IMR-90 (cell line): Measurements from ENCODE around the gene TACC2. TPM values are rescaled to one million over a fixed set of nuclear protein-coding genes. Genes with fewer than 3 reads are reported as not detected.

ENCODE experiments used
- ATAC-seq: fragments of 200-7000 bp; cut with Tn5 transposase; 2 replicates; pipeline ENCODE4 v1.9.1; 2020; ENCODE audit warnings: low read depth, mild to moderate bottlenecking, moderate library complexity
- BruUV-seq: library from RNA; stranded (reverse); fragments of 400-500 nt; replicated peaks from 2 replicates; lab custom pipeline; 2021; lab: Mats Ljungman, UMichigan
- CTCF ChIA-PET: fragments of 300-600 bp; formaldehyde crosslinking; extraction: SDS; loops from one replicate; lab custom pipeline; 2021; ENCODE audit warnings: antibody characterized with exemption; lab: Yijun Ruan, JAX
- POLR2A ChIA-PET: fragments of 300-600 bp; sonication (Branson Sonifier 250); formaldehyde crosslinking; loops from one replicate; lab custom pipeline; 2022; ENCODE audit warnings: antibody characterized with exemption; ENCODE audit not compliant: unreplicated experiment; lab: Charles Lee
- DNase-seq: peaks from one replicate; pipeline ENCODE4 v3.0.0; 2013
- H2AFZ ChIP-seq: replicated peaks from 2 replicates; pipeline ENCODE3; 2013; ENCODE audit warnings: low read length, mild to moderate bottlenecking; ENCODE audit not compliant: poor library complexity
- H2AK5ac ChIP-seq: 2 replicates; pipeline ENCODE4 v1.6.1; 2013; ENCODE audit warnings: low read depth, low read length, inconsistent platforms
- H2AK9ac ChIP-seq: replicated peaks from 2 replicates; pipeline ENCODE3; 2013; ENCODE audit warnings: mild to moderate bottlenecking, low read depth, low read length, moderate library complexity; ENCODE audit not compliant: poor library complexity
- H2BK120ac ChIP-seq: 2 replicates; pipeline ENCODE4 v1.6.1; 2013; ENCODE audit warnings: low read depth, low read length, inconsistent platforms
- H2BK15ac ChIP-seq: 3 replicates; pipeline ENCODE4 v1.6.1; 2013; ENCODE audit warnings: low read depth, low read length, inconsistent platforms
- H2BK20ac ChIP-seq: 2 replicates; pipeline ENCODE4 v1.6.1; 2013; ENCODE audit warnings: low read depth, mild to moderate bottlenecking, inconsistent platforms, low read length, moderate library complexity
- H2BK5ac ChIP-seq: 2 replicates; pipeline ENCODE4 v1.6.1; 2013; ENCODE audit warnings: mild to moderate bottlenecking, low read depth, low read length, inconsistent platforms; ENCODE audit not compliant: poor library complexity, severe bottlenecking
- H3K14ac ChIP-seq: replicated peaks from 2 replicates; pipeline ENCODE4 v1.6.1; 2013; ENCODE audit warnings: low read depth, low read length, inconsistent platforms
- H3K18ac ChIP-seq: 2 replicates; pipeline ENCODE4 v1.6.1; 2013; ENCODE audit warnings: low read depth, low read length, control low read depth
- H3K23ac ChIP-seq: 2 replicates; pipeline ENCODE4 v1.6.1; 2013; ENCODE audit warnings: low read depth, low read length, inconsistent platforms
- H3K27ac ChIP-seq: 2 replicates; pipeline ENCODE4 v1.5.1; 2013; ENCODE audit warnings: mild to moderate bottlenecking, control low read depth, low read length; ENCODE audit not compliant: insufficient read depth
- H3K27me3 ChIP-seq: 2 replicates; pipeline ENCODE4 v1.6.1; 2013; ENCODE audit warnings: low read length; ENCODE audit not compliant: control insufficient read depth, insufficient read depth
- H3K36me3 ChIP-seq: 2 replicates; pipeline ENCODE4 v1.6.1; 2013; ENCODE audit warnings: low read length, mixed read lengths; ENCODE audit not compliant: control insufficient read depth, insufficient read depth
- H3K4ac ChIP-seq: 2 replicates; pipeline ENCODE4 v1.6.1; 2013; ENCODE audit warnings: low read depth, low read length, inconsistent platforms
- H3K4me1 ChIP-seq: 2 replicates; pipeline ENCODE4 v1.6.1; 2013; ENCODE audit warnings: low read length, mixed read lengths; ENCODE audit not compliant: control insufficient read depth, insufficient read depth
- H3K4me2 ChIP-seq: 2 replicates; pipeline ENCODE4 v1.6.1; 2013; ENCODE audit warnings: low read depth, mild to moderate bottlenecking, control low read depth, low read length, moderate library complexity
- H3K4me3 ChIP-seq: 2 replicates; pipeline ENCODE4 v1.5.1; 2013; ENCODE audit warnings: low read depth, mild to moderate bottlenecking, control low read depth, low read length, moderate library complexity; ENCODE audit not compliant: insufficient read depth
- H3K56ac ChIP-seq: 2 replicates; pipeline ENCODE4 v1.6.1; 2013; ENCODE audit warnings: low read length, inconsistent platforms; ENCODE audit not compliant: insufficient read depth; ENCODE audit errors: extremely low read depth
- H3K79me1 ChIP-seq, 2 experiments: 2 replicates each; pipeline ENCODE4 v1.6.1; 2013; ENCODE audit warnings: low read length in 2 of 2, inconsistent platforms in 1 of 2, low read depth in 1 of 2
- H3K9ac ChIP-seq: 2 replicates; pipeline ENCODE4 v1.6.1; 2013; ENCODE audit warnings: low read depth, low read length, control low read depth
- H3K9me1 ChIP-seq: 2 replicates; pipeline ENCODE4 v1.6.1; 2013; ENCODE audit warnings: low read length, inconsistent platforms; ENCODE audit not compliant: insufficient read depth
- H3K9me3 ChIP-seq: 2 replicates; pipeline ENCODE4 v1.6.1; 2013; ENCODE audit warnings: low read length; ENCODE audit not compliant: control insufficient read depth, insufficient read depth
- H4K20me1 ChIP-seq: 2 replicates; pipeline ENCODE4 v1.6.1; 2013; ENCODE audit warnings: low read length, inconsistent platforms; ENCODE audit not compliant: insufficient read depth
- H4K5ac ChIP-seq: 2 replicates; pipeline ENCODE4 v1.6.1; 2013; ENCODE audit warnings: mild to moderate bottlenecking, low read depth, low read length, control low read depth
- H4K8ac ChIP-seq, 2 experiments: 2 replicates each; pipeline ENCODE4 v1.6.1; 2013; ENCODE audit warnings: low read depth in 2 of 2, low read length in 2 of 2, control low read depth in 1 of 2, inconsistent platforms in 1 of 2
- H4K91ac ChIP-seq: 2 replicates; pipeline ENCODE4 v1.6.1; 2013; ENCODE audit warnings: low read depth, low read length, inconsistent platforms; ENCODE audit not compliant: insufficient read depth
- BHLHE40 ChIP-seq: fragments of 150-350 bp; IDR thresholded peaks from 2 replicates; pipeline ENCODE4 v1.6.1; 2016; ENCODE audit warnings: mild to moderate bottlenecking, low read depth, low read length
- CEBPB ChIP-seq: IDR thresholded peaks from 2 replicates; pipeline ENCODE4 v1.6.1; 2012; ENCODE audit warnings: low read depth, low read length, improper control_type of control experiment
- CHD1 ChIP-seq: IDR thresholded peaks from 2 replicates; pipeline ENCODE4 v1.6.1; 2012; ENCODE audit warnings: low read depth, low read length, improper control_type of control experiment
- CTCF ChIP-seq: conservative IDR thresholded peaks from 2 replicates; pipeline ENCODE4 v1.5.1; 2012; ENCODE audit warnings: mild to moderate bottlenecking, low read depth, low read length, improper control_type of control experiment
- ELK1 ChIP-seq: fragments of 150-350 bp; IDR thresholded peaks from 2 replicates; pipeline ENCODE4 v1.6.1; 2016; ENCODE audit warnings: low read depth, mild to moderate bottlenecking, low read length, moderate library complexity, borderline replicate concordance
- FOS ChIP-seq: fragments of 150-350 bp; IDR thresholded peaks from 2 replicates; pipeline ENCODE4 v1.6.1; 2016; ENCODE audit warnings: low read depth, low read length
- MAFK ChIP-seq: IDR thresholded peaks from 2 replicates; pipeline ENCODE4 v1.6.1; 2012; ENCODE audit warnings: low read depth, low read length, improper control_type of control experiment
- MAZ ChIP-seq: IDR thresholded peaks from 2 replicates; pipeline ENCODE4 v1.6.1; 2012; ENCODE audit warnings: low read depth, mild to moderate bottlenecking, low read length, improper control_type of control experiment, moderate library complexity, borderline replicate concordance
- MXI1 ChIP-seq: IDR thresholded peaks from 2 replicates; pipeline ENCODE4 v1.6.1; 2012; ENCODE audit warnings: low read depth, mild to moderate bottlenecking, low read length, moderate library complexity, borderline replicate concordance
- NFE2L2 ChIP-seq: fragments of 150-350 bp; IDR thresholded peaks from 2 replicates; pipeline ENCODE4 v1.6.1; 2016; ENCODE audit warnings: low read depth, mild to moderate bottlenecking, low read length
- POLR2A ChIP-seq: IDR thresholded peaks from 2 replicates; pipeline ENCODE4 v1.6.1; 2012; ENCODE audit warnings: mild to moderate bottlenecking, low read depth, low read length
- RAD21 ChIP-seq: IDR thresholded peaks from 2 replicates; pipeline ENCODE4 v1.6.1; 2012; ENCODE audit warnings: low read length, improper control_type of control experiment
- RCOR1 ChIP-seq: IDR thresholded peaks from 2 replicates; pipeline ENCODE4 v1.6.1; 2012; ENCODE audit warnings: mild to moderate bottlenecking, low read length, improper control_type of control experiment; ENCODE audit not compliant: insufficient replicate concordance
- RFX5 ChIP-seq: IDR thresholded peaks from 2 replicates; pipeline ENCODE4 v1.8.0; 2012; ENCODE audit warnings: low read depth, mild to moderate bottlenecking, low read length, moderate library complexity
- SMC3 ChIP-seq: fragments of 150-350 bp; IDR thresholded peaks from 2 replicates; pipeline ENCODE4 v1.6.1; 2016; ENCODE audit warnings: low read depth, mild to moderate bottlenecking, antibody characterized with exemption, low read length, moderate library complexity
- USF2 ChIP-seq: fragments of 150-350 bp; IDR thresholded peaks from 2 replicates; pipeline ENCODE4 v1.6.1; 2017; ENCODE audit warnings: mild to moderate bottlenecking, antibody characterized with exemption, low read length, low read depth
- WGBS, 2 experiments: methylation state at CpG; one replicate each; pipeline versions ENCODE4 v1.1.5 to v1.1.7; 2013; ENCODE audit warnings: missing lambda C conversion rate in 2 of 2; ENCODE audit not compliant: insufficient read length in 1 of 2; ENCODE audit errors: extremely low coverage in 2 of 2; 5-methylcytosine and 5-hydroxymethylcytosine counted together
- dilution Hi-C: fragments of 300-500 bp; cut with HindIII; formaldehyde crosslinking; loops from one replicate; pipeline ENCODE4 v1.14.3; 2018; ENCODE audit warnings: low sequenced_read_pairs; ENCODE audit not compliant: unreplicated experiment
- in situ Hi-C: fragments of 300-500 bp; cut with MboI; formaldehyde crosslinking; loops from 3 replicates; pipeline ENCODE4 v1.14.3; 2019; ENCODE audit warnings: low sequenced_read_pairs, inconsistent platforms, mixed read lengths
- intact Hi-C: fragments of 100-400 bp; cut with micrococcal nuclease; formaldehyde crosslinking; loops from 2 replicates; pipeline ENCODE4 v1.10.0; 2022
- polyA plus RNA-seq, 3 experiments: library from polyadenylated mRNA; depleted of rRNA; stranded (reverse); fragments of >200 nt; gene quantifications; 2 replicates each; pipeline ENCODE4 v1.2.3, GENCODE V29; 2012; ENCODE audit warnings: low replicate concordance in 1 of 3
- total RNA-seq: library from RNA; depleted of rRNA; stranded (reverse); fragments of >200 nt; gene quantifications from 2 replicates; pipeline ENCODE4 v1.2.3, GENCODE V29; 2012

TACC2 gene
- total and polyA plus RNA-seq, 2 of the 4 experiments (the other 2 are of a cell fraction) = 2.9 to 15.4 TPM

GRCh38 chr10:122093076-122093475, 104.1 kb downstream of the TACC2 start:
- dilution Hi-C loops = no loop called here

More at GRCh38 chr10:122093076-122093475, 104.1 kb downstream of the TACC2 start:
- Histone ChIP-seq H4K8ac (no peak overlapping the region), H3K4me2 (no peak overlapping the region), H3K4me1 (no peaks in the 10 kb centered on the region), H3K79me1 (no peaks in the 10 kb centered on the region), H2BK15ac (no peak overlapping the region), H3K23ac (no peak overlapping the region), H4K20me1 (no peaks in the 10 kb centered on the region), H2AK9ac (no peak overlapping the region), H3K9me1 (no peaks in the 10 kb centered on the region), H3K9ac (no peak overlapping the region), H2BK20ac (no peak overlapping the region), H2AK5ac (no peak overlapping the region), H3K27ac (no peak overlapping the region), H3K56ac (no peak overlapping the region), H3K9me3 (no peaks in the 10 kb centered on the region; the same call in 1 of the 2 replicates), H3K18ac (no peak overlapping the region), H3K14ac (no peak overlapping the region), H2BK120ac (no peak overlapping the region), H2AFZ (no peak overlapping the region), H3K4me3 (no peak overlapping the region), H4K5ac (no peak overlapping the region), H3K27me3 (peaks cover 28% of the 10 kb centered on the region), H3K4ac (no peak overlapping the region), H3K36me3 (no peaks in the 10 kb centered on the region), H2BK5ac (no peak overlapping the region), H4K91ac (no peak overlapping the region)
- DNase-seq = no peak
- no TSS peak for BruUV-seq
- TF ChIP-seq POLR2A (no peak), BHLHE40 (no peak), RFX5 (no peak), FOS (no peak), CHD1 (no peak), MAFK (no peak), MAZ (no peak), USF2 (no peak), CEBPB (no peak), RCOR1 (no peak), NFE2L2 (no peak), CTCF (no peak), ELK1 (no peak), MXI1 (no peak), RAD21 (no peak), SMC3 (no peak)
- ATAC-seq = no peak
- ChIA-PET POLR2A (no interaction called here), CTCF (interaction anchor here (1.0 to 1.2 kb wide), 2 partner anchors 9 to 20 kb away, joined by 3 read pairs; no protein-coding TSS in a partner anchor)
- in situ Hi-C loops = no loop called here
- no CpG with 5 or more reads among the region's 3 CpGs for WGBS, 2 experiments
- intact Hi-C loops = no loop called here
